ENCODE results near the gene PNISR. TPM values are rescaled to one million over a fixed set of nuclear protein-coding genes. Genes with fewer than 3 reads are reported as not detected.

Gene PNISR
- total RNA-seq, 1 experiment from 2014 or later = 91.3 TPM

DNA sequence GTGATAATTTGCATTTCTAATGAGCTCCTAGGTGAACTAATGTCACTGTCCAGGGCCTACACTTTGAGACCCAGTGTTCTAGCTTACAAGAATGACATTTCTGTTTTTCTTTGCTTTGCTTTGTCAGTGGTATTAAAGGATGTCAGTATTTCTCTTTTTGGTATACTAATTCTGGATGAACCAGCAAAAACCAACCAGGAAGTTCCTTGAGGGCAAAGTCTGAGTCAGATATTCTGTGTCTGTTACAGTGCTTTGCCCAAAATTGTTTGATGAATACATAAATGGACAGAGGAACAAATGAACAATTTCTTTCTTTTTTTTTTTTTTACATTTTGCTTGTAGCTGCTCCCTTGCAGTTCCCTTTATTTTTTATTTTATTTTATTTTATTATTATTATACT is 46.5 kb downstream of the PNISR start:
- Histone ChIP-seq H3K4me1 (ENCODE audit: control insufficient read depth, insufficient read depth, low read length) (no peaks in the 10 kb centered on the region), H3K36me3 (ENCODE audit: control insufficient read depth, insufficient read depth, low read length) (no peaks in the 10 kb centered on the region), H3K4me3 (ENCODE audit: low read depth in 2 of 2, low read length in 2 of 2) (no peak overlapping the region), H3K27ac (ENCODE audit: low read length) (no peak overlapping the region), H3K9me3 (ENCODE audit: control insufficient read depth, insufficient read depth, low read depth, low read length) (no peaks in the 10 kb centered on the region), H3K27me3 (ENCODE audit: control insufficient read depth, insufficient read depth, low read length) (no peaks in the 10 kb centered on the region)
- BruUV-seq (replicated peaks) = no TSS peak
- ATAC-seq (no peak), DNase-seq (ENCODE audit: low read depth, low spot score) (no peak)
- POLR2A ChIA-PET = no interaction called here
- intact Hi-C loops (cut with micrococcal nuclease; ENCODE audit: unreplicated experiment) (no loop called here), in situ Hi-C loops (cut with HindIII; ENCODE audit: low pct_unique_long_range_greater_than_20kb, low sequenced_read_pairs) (no loop called here)
- TF ChIP-seq, protein P1, sequence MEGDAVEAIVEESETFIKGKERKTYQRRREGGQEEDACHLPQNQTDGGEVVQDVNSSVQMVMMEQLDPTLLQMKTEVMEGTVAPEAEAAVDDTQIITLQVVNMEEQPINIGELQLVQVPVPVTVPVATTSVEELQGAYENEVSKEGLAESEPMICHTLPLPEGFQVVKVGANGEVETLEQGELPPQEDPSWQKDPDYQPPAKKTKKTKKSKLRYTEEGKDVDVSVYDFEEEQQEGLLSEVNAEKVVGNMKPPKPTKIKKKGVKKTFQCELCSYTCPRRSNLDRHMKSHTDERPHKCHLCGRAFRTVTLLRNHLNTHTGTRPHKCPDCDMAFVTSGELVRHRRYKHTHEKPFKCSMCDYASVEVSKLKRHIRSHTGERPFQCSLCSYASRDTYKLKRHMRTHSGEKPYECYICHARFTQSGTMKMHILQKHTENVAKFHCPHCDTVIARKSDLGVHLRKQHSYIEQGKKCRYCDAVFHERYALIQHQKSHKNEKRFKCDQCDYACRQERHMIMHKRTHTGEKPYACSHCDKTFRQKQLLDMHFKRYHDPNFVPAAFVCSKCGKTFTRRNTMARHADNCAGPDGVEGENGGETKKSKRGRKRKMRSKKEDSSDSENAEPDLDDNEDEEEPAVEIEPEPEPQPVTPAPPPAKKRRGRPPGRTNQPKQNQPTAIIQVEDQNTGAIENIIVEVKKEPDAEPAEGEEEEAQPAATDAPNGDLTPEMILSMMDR (IDR thresholded peaks at IDR 0.05) = no peak
- TF ChIP-seq POLR2AphosphoS5 (IDR thresholded peaks at IDR 0.05; ENCODE audit: low read depth, low read length) (no peak), TCF7L2 (IDR thresholded peaks at IDR 0.05; ENCODE audit: low read depth, low read length) (no peak), SIN3A (IDR thresholded peaks at IDR 0.05; ENCODE audit: borderline replicate concordance, insufficient read depth, low read depth, low read length) (no peak)
- TF ChIP-seq, protein P2, sequence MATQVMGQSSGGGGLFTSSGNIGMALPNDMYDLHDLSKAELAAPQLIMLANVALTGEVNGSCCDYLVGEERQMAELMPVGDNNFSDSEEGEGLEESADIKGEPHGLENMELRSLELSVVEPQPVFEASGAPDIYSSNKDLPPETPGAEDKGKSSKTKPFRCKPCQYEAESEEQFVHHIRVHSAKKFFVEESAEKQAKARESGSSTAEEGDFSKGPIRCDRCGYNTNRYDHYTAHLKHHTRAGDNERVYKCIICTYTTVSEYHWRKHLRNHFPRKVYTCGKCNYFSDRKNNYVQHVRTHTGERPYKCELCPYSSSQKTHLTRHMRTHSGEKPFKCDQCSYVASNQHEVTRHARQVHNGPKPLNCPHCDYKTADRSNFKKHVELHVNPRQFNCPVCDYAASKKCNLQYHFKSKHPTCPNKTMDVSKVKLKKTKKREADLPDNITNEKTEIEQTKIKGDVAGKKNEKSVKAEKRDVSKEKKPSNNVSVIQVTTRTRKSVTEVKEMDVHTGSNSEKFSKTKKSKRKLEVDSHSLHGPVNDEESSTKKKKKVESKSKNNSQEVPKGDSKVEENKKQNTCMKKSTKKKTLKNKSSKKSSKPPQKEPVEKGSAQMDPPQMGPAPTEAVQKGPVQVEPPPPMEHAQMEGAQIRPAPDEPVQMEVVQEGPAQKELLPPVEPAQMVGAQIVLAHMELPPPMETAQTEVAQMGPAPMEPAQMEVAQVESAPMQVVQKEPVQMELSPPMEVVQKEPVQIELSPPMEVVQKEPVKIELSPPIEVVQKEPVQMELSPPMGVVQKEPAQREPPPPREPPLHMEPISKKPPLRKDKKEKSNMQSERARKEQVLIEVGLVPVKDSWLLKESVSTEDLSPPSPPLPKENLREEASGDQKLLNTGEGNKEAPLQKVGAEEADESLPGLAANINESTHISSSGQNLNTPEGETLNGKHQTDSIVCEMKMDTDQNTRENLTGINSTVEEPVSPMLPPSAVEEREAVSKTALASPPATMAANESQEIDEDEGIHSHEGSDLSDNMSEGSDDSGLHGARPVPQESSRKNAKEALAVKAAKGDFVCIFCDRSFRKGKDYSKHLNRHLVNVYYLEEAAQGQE (IDR thresholded peaks at IDR 0.05; ENCODE audit: insufficient read depth in 1 of 2, low read depth in 2 of 2, low read length in 1 of 2) = no peak
- CTCF ChIA-PET = no interaction called here

DNA sequence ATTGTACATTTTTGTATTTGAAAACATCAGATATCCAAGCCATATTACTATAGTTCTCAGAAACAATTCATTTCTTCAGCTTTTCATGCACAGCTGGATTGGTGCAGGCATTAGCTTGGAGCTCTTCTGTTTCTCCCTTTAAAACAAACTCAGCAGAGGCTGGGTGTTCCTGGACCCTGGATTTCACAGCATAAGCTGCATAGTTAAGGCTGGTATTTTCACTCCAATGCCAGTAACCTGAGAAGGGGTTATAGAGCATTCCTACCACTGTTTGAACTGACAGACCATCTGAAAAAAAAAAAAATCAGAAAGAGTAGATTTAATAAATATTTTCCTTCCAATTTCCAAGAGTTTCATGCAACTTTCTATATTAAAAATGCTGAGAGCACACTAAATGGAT is 55.6 kb downstream of the PNISR start:
- TF ChIP-seq, protein P2 (IDR thresholded peaks at IDR 0.05; ENCODE audit: insufficient read depth in 1 of 2, low read depth in 2 of 2, low read length in 1 of 2) = no peak
- no peak for TF ChIP-seq TCF7L2 (IDR thresholded peaks at IDR 0.05; ENCODE audit: low read depth, low read length)
- no peak for TF ChIP-seq SIN3A (IDR thresholded peaks at IDR 0.05; ENCODE audit: borderline replicate concordance, insufficient read depth, low read depth, low read length)
- TF ChIP-seq POLR2AphosphoS5 (IDR thresholded peaks at IDR 0.05; ENCODE audit: low read depth, low read length) = no peak
- TF ChIP-seq, protein P1 (IDR thresholded peaks at IDR 0.05) = no peak
- Histone ChIP-seq H3K4me3 (ENCODE audit: low read depth in 2 of 2, low read length in 2 of 2) (no peak overlapping the region), H3K36me3 (ENCODE audit: control insufficient read depth, insufficient read depth, low read length) (no peaks in the 10 kb centered on the region), H3K27me3 (ENCODE audit: control insufficient read depth, insufficient read depth, low read length) (no peaks in the 10 kb centered on the region), H3K4me1 (ENCODE audit: control insufficient read depth, insufficient read depth, low read length) (no peaks in the 10 kb centered on the region), H3K27ac (ENCODE audit: low read length) (no peak overlapping the region), H3K9me3 (ENCODE audit: control insufficient read depth, insufficient read depth, low read depth, low read length) (no peaks in the 10 kb centered on the region)
- intact Hi-C loops (cut with micrococcal nuclease; ENCODE audit: unreplicated experiment) = no loop called here
- DNase-seq (ENCODE audit: low read depth, low spot score) (no peak), ATAC-seq (no peak)
- CTCF ChIA-PET = no interaction called here
- in situ Hi-C loops (cut with HindIII; ENCODE audit: low pct_unique_long_range_greater_than_20kb, low sequenced_read_pairs) = no loop called here
- no TSS peak for BruUV-seq (replicated peaks)
- POLR2A ChIA-PET = no interaction called here

Data from Panc1 (cell line).